ENCODE measurements around the gene TVP23C.

- TF ChIP-seq EZH2 (IDR thresholded peaks at IDR 0.05; ENCODE audit: borderline replicate concordance, low read length) (no peak), CTCF (IDR thresholded peaks at IDR 0.05; ENCODE audit: low read length) (no peak)
These were observed 97.2 kb downstream of the TVP23C start for GRCh38 chr17:15466131-15466530.
